ENCODE measurements around the gene PPM1A.

The PPM1A gene

GRCh38 chr14:60248697-60249318 lies at the start of gene PPM1A:
Gene PPM1A, plus strand, starts transcription at chr14:60249221. Its CDS starts 33,483 bp downstream, at chr14:60282704.
- DNase-seq (ENCODE audit: low read depth in 2 of 2), result peak; percentile 85 to 89

DNA sequence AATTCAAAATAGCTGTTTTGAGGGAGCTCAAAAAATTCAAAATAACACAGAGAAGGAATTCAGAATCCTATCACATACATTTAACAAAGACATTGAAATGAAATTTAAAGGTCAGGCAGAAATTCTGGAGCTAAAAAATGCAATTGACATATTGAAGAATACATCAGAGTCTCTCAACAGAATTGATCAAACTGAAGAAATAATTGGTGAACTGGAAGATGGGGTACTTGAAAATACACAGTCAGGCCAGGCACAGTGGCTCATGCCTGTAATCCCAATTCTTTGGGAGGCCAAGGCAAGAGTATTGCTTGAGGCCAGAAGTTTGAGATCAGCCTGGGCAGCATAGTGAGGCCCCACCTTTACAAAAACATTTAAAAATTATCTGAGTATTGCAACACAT lies 49.7 kb upstream of the PPM1A start:
- no peak for DNase-seq (ENCODE audit: low read depth in 2 of 2)

DNA sequence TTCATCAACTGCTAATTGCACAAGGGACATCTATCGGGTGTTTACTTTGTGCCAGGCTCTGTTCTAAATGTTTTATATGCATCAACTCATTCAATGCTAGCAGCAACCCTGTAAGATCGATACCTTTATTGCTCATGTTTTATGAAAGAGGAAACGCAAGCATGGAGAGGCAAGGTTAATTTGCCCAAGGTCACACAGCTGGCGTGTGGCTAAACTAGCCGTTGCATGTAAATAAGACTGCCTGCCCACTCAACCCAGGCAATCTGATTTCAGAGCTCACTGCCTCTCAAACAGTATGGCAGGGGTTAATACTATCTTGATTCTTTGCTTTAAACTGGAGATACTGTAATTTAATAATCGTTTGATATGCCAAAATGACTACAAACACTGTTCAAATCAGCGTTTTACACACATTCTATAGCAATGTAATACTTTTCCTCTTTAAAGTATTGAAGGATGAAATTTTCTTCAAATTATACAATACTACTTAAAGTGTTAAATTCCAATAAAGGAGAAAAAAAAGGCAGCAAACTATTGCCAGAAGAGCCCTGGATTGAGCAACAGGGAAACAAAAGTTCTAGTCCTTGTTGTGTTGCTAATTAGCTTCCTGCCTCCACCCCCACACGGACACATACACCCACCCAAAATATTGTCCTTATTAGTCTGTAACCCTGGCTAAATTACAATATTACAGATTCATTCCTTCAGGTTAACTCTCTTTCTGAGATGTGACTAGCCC lies 44.7 kb upstream of the PPM1A start:
- no peak for DNase-seq (ENCODE audit: low read depth in 2 of 2)

DNA sequence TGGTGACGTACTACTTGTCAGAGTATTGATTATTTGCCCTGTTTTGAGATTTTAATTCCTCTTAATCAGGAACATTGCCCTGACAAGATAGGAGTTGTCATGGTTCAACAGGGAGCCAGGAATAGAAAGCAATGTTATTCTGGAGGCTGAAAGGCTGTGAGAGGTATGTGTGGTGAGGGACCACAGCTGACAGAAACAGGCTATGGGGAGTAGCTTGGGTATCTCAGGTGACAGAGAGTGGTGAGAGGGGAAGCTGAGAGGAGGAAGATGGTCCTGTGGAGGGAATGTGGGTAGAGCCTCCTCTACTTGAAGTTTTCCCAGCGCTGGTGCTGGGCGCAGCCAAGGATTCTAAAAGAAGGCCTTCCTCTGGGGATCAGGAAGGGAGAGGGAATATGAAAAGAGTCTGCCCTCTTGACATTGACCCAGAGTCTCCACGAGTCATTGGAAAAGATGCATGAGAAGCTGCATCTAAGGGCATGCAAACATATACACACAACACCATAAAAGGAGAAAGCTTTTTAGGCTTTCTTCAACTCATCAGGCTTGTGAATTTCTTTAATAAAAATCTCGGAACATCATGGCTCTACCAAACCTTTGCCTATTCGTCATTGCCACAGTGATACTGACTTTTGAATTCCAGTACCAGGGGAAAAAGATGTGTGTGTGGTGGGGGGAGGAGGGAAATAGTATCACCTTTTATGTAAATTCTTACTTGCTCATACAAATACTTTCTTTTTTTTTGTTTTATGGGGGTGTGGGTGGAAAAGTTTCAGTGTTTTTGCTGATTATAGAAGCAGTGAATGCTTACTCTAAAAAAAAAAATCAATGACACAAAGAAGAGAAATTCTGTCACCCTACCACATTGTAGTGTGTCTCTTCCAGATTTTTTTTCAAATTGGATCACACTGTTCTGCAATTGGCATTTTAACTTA lies 43.9 kb upstream of the PPM1A start:
- DNase-seq (ENCODE audit: low read depth in 2 of 2), result no peak

DNA sequence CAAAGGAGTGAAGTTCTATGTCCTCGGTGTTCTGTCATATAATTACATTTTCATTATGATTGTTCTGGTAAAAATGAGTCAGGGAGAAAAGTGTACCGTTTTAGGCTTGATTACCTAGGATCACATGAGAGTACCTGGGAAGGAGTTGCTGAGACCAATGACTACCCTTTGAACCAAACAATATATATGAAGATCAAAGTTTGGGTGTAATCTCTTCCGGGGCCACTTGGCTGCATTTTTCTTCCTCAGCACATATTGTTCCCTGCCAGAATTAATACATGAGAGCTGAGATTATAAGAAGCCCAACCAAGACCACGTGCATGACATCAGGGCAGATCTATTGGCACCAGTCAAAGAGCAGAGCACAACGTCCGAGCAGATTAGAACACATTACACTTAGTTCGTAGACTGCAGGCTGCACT lies 42.8 kb upstream of the PPM1A start:
- no peak for DNase-seq (ENCODE audit: low read depth in 2 of 2)

GRCh38 chr14:60206837-60207533 lies 42.0 kb upstream of the PPM1A start:
- no peak for DNase-seq (ENCODE audit: low read depth in 2 of 2)

GRCh38 chr14:60210703-60211102 lies 38.3 kb upstream of the PPM1A start:
- DNase-seq (ENCODE audit: low read depth in 2 of 2), result no peak

- no peak for DNase-seq (ENCODE audit: low read depth in 2 of 2)
Observed at GRCh38 chr14:60211153-60211552, 37.9 kb upstream of the PPM1A start.

- DNase-seq (ENCODE audit: low read depth in 2 of 2), result no peak
Observed at GRCh38 chr14:60212503-60213371, 36.3 kb upstream of the PPM1A start.

DNA sequence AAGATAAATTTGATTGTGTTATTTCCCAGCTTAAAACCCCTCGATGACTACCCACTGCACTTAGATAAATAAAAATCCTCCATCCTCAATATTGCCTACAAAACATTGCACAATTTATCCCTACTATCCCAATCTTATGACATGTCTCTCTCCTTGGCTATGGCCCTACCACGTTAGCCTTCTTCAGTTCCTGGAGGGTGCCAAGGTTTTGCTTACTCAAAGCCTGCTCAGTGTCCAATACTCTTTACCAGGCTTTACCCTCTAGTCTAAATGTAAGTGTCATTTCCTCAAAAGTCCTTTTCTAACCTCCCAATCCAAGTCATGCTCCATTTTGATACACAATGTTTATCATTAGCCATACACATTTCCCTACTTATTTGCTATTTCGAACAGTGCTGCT lies 35.0 kb upstream of the PPM1A start:
- DNase-seq (ENCODE audit: low read depth in 2 of 2), result no peak

GRCh38 chr14:60214415-60215126 lies 34.5 kb upstream of the PPM1A start:
- DNase-seq (ENCODE audit: low read depth in 2 of 2), result no peak

DNA sequence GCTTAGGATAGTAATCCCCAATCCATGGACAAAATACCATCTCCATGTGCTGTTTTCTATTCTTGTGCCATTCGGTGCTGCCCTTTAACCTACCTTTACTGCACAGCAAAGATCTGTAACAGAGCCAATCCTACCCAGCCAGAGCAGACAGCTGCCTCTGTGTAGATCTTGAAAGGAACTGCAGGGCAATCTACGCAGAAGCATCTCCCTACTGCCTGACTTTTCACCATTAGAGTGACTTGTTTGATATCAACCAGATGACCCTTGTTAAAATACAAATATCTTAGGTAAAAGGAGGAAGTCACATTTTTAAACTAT lies 33.9 kb upstream of the PPM1A start:
- DNase-seq (ENCODE audit: low read depth in 2 of 2), result no peak

GRCh38 chr14:60215520-60216420 lies 33.3 kb upstream of the PPM1A start:
- no peak for DNase-seq (ENCODE audit: low read depth in 2 of 2)

DNA sequence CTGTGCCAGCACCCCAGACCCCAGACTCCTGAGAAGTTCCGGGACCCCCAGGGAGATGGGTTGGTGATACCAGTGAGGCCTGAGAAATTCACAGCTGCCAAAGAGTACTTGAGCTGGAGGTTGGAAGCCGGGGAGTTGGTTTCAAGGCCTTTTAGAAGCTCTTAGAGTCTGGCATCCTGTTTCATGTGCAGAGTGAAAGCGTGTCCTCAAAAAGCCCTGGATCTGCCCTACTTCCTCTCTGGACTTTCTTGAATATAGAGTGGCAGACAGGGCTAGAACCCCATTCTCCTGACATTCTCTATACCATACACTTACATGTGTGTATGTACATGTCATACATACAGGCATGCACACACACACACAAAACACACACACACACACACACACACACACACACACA lies 31.3 kb upstream of the PPM1A start:
- DNase-seq (ENCODE audit: low read depth in 2 of 2), result no peak

DNA sequence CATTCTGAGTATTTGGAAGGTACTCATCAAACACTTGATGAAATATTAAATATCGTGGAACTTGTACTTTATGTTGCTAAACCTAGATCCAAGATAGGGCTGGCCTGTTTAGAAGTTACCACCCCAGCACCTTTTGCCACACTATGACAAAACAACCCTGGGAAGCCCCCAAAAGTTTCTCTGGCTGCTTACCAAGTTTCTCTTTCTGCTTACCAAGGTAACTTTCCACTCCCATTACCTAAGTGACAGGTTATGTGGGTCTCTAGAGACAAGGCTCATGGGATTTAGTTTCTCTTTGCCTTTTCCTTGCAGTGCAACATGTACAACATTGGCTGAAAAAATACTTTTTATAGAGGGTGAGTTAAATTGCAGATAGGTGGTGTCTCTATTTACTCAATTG lies 28.9 kb upstream of the PPM1A start:
- DNase-seq (ENCODE audit: low read depth in 2 of 2), result no peak

GRCh38 chr14:60220917-60221316 lies 28.1 kb upstream of the PPM1A start:
- no peak for DNase-seq (ENCODE audit: low read depth in 2 of 2)

DNA sequence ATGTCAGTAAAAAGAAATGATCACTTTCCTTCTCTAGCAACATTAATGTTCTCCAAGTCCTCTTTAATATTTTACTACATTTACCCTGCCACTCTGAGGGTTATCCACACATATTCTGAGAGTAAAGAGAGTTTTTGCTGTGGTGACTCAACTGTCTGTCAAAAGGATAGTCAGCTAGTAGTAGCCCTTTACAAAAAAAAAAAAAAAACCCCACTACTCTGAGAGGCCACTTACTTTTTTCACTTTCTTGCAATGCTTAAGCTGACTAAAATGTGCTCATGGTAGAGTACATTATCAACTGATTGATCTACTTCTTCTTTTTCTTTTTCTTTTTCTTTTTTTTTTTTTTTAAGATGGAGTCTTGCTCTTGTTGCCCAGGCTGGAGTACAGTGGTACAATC lies 27.6 kb upstream of the PPM1A start:
- no peak for DNase-seq (ENCODE audit: low read depth in 2 of 2)

GRCh38 chr14:60222820-60223219 lies 26.2 kb upstream of the PPM1A start:
- no peak for DNase-seq (ENCODE audit: low read depth in 2 of 2)

DNA sequence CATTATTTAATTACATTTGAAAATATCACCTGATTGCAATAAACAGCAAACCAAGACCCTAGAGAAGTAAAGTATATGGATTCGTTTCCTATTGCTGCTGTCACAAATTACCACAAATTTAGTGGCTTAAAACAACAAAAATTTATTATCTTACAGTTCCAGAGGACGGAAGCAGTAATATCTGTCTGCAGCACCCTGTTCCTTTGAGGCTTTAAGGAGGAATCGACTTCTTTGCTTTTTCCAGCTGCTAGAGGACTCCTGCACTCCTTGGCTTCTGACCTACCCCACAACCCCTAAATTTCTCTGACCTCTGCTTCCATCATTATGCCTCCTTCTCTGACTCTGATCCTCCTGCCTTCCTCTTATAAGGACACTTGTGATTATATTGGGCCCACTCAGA lies 23.8 kb upstream of the PPM1A start:
- no peak for DNase-seq (ENCODE audit: low read depth in 2 of 2)

Data from fibroblast of skin of left biceps (primary cell).